ENCODE measurements around the gene SLK.

Gene SLK

DNA sequence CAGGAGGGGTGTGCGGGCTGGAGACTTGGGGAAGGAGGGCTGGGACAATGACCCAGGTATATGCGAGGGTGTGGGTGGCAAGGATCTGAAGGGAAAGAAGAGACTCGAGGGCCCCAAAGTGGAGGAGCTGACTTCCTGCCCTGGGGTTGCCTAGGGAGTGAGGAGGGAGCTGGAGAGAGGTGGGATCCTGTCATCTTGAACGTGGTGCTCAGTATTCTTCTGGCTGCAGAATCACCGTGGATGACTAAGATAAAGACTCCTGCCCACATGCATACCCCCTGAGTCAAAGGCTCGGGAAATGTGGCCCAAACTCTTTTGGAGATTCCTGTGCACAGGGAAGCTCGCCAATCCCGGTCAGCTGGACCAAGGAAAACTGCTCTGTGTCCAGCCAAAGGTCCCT, 87.5 kb downstream of the SLK start:
- no peak for DNase-seq (ENCODE audit: low spot score)

DNA sequence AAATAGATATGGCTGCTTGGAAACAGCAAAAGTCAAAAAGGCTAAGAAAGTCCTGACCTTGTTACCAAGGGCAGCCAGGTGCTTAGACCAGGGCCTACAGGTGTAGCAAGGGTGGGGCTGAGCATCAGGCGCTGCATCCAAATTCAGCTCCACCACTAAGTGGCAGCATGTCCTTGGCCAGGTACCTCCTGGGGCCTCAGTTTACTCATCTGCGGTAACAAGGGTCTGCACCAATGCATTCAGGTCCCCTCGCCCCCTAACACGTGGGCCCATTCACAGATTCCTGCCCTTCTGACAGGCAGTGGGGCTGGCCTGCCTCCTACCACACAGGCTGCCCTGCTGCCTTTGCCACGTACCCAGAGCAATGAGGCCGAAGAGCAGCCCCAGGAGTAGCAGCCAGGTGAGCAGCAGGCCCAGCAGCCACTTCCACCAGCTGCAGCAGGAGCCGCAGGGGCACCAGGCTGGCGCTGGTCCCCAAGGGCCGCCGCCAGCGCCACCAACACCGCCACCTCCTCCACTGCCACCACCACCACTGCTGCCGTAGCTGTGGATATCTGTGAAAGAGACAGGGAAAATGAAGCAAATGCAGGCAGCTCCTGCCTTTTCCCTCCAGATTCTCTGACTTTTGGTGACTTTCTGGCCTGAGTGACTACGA, 89.8 kb downstream of the SLK start:
- no peak for DNase-seq (ENCODE audit: low spot score)

DNA sequence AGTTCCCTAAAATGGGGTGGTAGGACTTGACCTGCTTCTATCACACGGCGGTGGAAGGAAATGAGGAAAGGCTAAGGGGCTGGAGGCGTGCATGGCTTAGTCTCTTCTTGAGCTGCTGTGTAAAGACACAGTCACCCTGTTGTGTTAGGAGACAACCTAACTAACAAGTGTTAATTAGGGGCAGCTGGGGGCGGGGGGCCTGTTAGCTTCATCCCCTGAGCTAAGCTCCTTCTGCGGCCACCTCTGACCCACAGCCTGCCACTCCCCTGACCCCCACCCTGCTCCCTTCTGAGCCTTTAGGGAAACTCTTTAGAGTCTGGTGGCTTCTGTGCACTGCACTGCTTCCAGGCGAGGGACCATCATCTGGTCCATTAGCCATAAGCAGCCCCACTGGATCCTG, 90.8 kb downstream of the SLK start:
- no peak for DNase-seq (ENCODE audit: low spot score)

DNA sequence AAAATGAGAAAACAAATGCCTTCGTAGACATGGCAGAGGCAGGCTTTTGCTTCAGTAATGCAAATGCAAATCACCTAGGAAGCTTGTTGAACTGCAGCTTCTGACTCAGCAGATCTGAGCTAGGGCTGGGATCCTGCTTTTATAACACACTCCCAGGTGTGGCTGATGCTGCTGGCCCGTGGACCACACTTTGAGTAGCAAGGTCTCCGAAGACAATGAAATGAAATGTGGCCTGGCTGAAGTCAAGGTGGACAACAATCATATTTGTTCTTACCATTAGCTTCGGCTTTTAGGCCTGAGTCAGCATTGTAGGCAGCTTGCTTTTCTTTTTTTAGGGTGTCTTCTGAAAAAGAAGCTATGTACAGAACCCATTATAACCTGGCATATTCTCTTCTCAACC, 92.4 kb downstream of the SLK start:
- DNase-seq (ENCODE audit: low spot score), result no peak

DNA sequence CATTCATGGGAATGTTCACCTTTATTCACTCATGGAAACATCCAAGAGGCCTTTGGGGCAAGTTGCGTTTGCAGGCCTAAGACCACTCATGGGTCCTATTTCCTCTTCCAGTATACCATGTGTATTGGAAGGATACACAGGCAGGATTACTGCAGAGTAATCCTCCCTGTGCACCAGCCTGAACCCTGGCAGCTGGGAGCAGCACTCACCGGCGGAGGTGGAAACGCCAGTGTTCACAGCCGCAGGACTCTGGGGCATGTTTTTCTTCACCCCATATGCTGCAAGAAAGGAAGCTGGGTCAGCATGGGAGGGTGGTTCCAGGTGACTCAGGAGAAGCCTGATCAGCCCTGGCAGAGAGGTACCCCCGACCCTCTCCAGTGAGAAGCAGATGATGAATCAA, 94.3 kb downstream of the SLK start:
- no peak for DNase-seq (ENCODE audit: low spot score)

DNA sequence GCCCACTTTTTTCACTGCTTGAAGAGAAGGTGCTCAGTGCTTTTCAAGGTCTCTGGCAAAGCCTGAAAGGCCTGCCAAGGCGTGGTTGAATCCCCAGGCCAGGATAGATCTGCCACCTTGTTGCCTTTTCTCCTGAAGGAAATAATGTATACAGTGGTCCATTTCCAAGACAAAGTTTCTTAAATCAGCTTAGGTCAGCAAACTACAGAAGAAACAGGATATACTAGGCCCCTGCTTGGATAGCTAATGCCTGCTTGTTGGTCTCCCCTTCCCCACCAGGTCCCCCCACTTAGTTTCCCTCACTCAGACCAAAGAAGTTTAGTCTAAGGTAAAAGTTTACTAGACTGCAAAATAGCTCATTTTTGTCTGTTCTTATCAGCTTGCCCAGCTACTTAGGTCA, 98.8 kb downstream of the SLK start:
- DNase-seq (ENCODE audit: low spot score), result no peak

DNA sequence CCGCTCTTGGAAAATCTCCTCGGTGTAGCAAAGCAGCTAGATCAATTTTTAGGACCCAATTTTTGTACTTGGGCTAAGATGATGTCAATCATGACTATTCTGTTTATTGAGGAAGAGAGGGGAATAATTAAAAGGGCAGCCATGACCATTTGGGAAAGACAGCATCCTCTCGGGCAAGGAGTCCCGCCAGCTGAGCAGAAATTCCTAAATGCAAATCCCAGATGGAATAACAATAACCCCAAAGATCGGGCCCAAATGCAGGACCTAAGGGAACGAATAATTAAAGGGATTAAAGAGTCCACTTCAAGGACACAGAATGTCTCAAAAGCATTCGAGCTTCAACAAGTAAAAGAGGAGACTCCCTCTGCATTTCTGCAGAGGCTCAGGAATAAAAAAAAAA, 100.0 kb downstream of the SLK start:
- no peak for DNase-seq (ENCODE audit: low spot score)

DNA sequence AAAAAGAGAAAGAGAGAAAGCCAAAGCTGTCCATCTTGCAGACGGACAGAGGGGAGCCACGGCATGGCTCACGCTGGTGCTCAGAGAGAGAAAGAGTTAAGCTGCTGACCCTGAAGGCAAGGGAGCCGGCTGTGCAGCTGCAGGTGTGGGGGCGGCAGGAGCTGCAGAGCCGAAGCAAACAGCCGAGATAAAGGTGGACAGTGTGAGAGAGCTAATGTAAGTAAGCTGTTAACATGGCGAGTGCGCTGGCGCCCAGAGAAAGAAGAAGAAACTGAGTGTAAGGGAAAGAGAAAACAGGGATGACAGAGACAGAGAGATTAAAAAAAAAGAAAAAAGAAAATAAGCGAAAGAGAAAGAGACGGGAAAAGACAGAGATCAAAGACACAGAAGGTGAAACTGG, 100.6 kb downstream of the SLK start:
- DNase-seq (ENCODE audit: low spot score), result no peak

DNA sequence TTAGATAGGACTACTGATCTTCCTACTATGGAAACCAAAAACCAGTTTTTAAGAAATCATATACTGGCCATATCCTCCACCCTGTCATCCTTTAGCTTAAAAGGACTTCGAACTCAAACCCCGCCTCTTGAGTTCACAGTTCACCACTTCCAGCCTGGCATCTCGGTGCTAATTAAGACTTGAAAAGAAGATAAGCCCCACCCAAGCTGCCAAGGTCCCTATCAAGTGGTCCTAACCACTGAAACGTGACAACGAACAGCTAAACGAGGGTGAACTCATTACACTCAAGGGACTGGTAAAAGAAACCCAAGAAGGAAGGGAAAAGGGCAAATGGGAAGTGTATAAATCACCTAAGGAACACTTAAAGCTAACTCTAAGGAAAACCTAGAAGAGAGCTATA, 102.7 kb downstream of the SLK start:
- DNase-seq (ENCODE audit: low spot score), result no peak

DNA sequence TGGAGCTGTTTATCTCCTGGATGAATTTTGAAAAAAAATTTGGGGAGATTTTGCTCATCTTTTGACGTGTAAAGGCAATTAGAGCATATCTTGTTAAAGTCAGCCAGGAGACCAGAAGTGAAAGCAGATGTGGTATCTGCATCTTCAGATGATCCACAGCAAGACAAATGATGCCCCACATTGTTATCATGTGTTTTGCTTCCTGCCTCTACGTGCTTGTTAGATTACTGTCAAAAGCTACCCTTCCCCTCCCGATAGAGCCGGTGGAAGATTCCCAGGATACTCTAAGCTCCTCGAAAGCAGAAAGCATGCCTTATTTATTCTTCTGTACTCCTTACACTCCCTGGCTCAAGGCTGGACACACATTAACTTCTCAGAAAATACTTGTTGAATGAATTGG, 105.8 kb downstream of the SLK start:
- no peak for DNase-seq (ENCODE audit: low spot score)

DNA sequence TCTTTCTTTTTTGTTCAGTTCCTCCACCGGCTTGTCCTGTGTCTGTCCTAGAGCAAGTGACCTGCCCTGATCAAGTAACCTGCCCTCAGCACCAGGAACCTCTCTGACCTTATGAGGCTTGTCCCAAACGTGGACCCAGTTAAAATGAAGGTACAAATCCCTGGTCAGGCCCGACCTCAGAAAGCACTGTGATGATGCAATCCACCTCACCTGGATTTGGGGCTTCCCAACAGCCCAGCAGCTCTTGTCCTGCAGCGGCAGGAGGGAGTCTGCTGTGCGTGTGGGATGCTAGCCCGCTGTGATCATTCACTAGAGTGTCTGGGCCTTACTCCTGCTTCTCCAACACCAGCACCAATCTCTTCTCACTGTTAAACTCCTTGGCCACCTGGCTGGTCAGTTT, 107.6 kb downstream of the SLK start:
- DNase-seq (ENCODE audit: low spot score), result no peak

DNA sequence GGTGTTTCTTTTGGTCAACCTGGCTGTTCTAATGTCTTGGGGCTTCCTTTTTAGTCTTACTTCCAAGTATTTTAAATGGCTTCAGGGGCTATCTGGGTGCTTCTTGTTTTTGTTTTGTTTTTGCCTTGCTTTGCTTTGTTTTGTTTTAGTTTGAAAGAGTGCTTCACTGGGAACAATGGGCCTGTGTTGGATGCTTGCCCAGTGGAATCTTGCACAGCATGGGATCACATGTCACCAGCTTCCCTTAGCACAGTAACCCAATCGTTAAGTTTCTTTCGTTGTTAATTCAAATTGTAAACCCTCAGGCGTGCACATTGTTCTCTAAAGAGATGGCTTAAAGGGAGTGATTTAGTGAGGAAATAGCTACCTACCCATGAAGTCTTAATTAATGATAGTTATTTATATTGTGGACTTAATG, 109.8 kb downstream of the SLK start:
- DNase-seq (ENCODE audit: low spot score), result no peak

DNA sequence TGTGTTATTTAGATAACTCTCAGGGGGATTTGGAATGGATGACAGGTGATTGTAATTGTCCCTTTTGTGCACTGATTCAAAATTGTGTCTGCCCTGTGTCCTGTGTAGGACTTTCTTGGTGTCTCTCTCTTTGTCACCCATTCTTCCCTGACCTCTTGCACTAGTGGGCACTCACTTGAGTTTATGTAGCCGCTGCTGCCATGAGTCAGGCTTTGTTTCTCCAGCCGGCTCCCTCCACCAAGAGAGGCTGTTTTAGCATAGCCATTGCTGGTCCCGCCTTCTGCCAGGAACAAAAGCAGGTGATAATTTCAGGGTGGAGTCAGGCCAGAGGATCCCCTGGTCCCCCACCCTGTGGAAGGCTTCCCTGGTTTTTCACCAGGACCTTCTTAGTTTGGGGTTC, 110.3 kb downstream of the SLK start:
- no peak for DNase-seq (ENCODE audit: low spot score)

DNA sequence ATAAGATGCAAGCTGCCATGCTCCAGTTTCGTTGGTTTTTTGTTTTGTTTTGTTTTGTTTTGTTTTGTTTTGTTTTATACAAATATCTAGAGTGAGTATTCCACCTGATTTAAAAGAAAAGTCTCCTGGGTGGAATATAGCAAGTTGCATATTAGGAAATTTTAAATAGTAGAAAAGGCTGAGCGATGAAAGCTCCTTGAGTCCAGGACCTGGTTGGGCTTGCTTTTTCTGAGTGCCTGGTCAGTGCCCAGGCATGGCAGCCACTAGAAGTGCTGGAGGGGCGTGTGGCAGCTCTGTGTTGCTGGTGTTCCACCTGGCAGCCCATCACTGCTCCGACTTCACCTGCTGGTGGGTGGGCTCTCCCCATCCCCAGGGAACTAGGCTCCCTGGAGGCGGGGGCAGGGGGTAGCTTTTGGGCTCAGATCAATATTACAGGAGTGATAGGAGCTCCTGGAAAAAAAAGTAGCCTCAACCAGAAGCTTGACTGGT, 110.8 kb downstream of the SLK start:
- DNase-seq (ENCODE audit: low spot score), result no peak
